GM19023 (cell line): ENCODE results near the gene RNF187.
A peak's percentile ranks its signal among the peaks of the same experiment; 100 is the strongest.

ENCODE experiments used
- ATAC-seq: cut with Tn5 transposase; IDR thresholded peaks from one replicate; pipeline ENCODE4 v1.9.1; 2021; ENCODE audit warnings: mild to moderate bottlenecking, moderate library complexity; ENCODE audit not compliant: unreplicated experiment

The RNF187 gene

DNA sequence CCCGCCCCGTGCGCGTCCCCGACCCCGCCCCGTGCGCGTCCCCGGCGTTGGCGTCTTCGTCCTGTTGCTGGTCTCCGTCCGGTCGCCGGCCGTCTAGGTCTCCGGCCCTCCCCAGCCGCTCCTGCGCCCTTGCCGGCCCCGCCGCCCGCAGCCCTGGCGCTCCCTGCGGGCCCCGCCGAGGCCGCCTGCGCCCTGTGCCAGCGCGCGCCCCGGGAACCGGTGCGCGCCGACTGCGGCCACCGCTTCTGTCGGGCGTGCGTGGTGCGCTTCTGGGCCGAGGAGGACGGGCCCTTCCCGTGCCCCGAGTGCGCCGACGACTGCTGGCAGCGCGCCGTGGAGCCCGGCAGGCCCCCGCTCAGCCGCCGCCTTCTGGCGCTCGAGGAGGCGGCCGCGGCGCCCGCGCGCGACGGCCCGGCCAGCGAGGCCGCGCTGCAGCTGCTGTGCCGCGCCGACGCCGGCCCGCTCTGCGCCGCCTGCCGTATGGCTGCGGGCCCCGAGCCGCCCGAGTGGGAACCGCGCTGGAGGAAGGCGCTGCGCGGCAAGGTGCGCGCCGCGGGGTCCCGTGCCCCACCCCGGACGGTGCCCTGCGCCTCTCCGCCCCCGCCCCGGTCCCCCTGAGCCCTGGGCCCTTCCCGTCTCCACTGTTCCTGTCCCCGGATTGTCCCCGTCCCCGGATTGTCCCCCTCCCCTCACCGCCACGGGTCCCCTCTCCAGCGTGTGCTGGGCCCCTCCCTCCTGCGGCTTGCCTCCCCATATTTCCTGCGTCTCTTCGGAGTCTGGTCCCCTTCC lies at the start of gene RNF187:
Gene RNF187, plus strand, starts transcription at position 47 of the 789 bp plus-strand sequence.
- peak; percentile 71 for ATAC-seq

DNA sequence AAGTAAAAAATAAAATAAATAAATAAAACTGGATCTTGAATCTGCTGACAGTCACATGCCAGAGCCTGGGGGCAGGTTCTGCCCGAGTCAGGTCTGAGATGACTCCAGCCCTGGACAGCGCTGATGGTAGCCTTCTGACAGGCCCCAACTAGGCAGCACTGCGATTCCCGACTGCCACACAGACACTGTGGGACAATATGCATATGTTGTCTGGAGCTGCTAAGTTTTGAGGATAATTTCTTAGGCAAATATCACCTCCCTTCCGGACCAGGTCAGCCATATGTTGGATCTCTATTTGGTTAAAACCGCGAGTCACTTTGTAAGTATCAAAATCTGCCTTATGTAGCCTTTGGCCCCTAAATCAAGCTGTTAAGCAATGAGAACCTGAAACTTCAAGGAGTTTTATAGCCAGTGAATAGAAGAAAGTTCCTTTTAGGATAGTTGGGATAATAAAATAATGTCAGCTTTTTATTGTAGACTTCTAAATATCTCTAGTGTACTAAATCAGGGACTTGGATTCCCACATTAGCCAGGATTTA lies 49.7 kb upstream of the RNF187 start:
- ATAC-seq, result no peak

DNA sequence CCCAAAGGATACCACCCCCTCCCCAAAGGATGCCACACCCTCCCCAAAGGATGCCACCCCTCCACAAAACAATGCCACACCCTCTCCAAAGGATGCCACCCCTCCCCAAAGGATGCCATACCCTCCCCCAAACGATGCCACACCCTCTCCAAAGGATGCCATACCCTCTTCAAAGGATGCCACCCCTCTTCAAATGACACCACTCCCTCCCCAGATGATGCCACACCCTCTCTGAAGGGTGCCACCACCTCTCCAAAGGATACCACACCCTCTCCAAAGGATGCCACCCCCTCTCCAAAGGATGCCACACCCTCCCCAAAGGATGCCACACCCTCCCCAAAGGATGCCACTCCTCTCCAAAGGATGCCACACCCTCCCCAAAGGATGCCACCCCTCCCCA lies 48.9 kb upstream of the RNF187 start:
- no peak for ATAC-seq

DNA sequence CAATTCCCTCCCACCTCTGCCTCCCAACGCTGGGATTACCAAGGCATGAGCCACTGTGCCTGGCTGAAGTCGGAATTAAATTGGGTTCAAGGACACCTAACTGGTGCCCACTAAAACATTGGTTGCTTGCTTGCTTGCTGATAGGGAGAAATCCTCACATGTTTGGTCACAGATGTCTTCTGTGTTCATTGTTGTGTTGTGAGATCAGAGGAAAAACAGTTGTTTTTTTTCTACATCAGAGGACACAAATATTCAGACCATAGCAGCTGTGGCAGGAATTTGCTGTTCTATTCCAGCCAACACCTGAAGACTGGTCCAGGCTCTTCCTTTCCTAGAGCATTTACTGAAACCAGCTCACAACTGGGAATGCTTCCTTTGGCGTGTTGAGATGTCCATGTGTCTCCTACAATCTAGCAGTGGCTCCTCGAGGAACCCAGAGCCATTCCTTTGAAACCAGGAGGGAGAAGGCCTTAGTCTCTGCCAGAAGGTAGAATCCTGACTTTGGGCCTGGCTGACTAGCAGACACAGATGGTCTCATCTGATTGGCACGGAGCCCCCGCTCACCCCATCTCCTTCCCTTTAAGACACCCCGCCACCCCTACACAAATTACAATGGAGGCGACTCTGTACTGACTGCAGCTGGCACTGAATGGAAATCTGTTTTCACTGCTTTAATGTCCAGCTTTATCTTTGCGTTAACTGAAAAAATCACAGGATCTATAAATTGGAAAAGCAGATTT lies 46.3 kb upstream of the RNF187 start:
- no peak for ATAC-seq

DNA sequence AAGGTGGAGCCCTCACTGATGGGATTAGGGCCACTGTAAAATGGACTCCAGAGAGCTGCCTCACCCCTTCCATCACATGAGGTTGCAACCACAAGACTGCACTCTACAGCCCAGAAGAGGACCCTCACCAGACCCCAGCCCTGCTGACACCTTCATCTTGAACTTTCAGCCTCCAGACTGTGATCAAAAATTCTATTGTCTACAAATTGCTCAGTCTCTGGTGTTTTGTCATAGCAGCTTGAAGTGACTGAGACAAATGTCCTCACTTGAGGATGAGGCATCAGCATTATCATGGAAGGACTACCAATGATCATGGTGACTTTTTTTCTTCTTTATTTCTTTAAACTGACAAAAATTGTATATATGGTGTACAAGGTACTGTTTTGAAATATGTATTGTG lies 43.8 kb upstream of the RNF187 start:
- ATAC-seq, result no peak

DNA sequence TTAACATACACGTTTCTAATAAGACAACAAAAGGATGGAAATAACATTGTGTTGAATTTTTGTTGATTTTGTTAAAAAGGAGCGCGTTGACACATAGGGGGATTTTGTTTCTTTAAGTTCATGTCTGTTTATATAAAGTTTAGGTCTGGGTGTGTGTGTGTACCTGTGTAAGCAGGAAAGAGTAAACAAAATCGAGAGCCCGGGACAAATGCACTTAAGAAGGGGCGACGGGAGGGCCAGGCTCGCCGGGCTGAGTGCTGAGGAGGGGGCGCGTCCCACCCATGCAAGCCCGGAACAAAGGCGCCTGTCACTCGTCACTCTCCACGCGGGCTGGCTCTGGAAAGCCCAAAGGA lies 41.7 kb upstream of the RNF187 start:
- ATAC-seq, result no peak

DNA sequence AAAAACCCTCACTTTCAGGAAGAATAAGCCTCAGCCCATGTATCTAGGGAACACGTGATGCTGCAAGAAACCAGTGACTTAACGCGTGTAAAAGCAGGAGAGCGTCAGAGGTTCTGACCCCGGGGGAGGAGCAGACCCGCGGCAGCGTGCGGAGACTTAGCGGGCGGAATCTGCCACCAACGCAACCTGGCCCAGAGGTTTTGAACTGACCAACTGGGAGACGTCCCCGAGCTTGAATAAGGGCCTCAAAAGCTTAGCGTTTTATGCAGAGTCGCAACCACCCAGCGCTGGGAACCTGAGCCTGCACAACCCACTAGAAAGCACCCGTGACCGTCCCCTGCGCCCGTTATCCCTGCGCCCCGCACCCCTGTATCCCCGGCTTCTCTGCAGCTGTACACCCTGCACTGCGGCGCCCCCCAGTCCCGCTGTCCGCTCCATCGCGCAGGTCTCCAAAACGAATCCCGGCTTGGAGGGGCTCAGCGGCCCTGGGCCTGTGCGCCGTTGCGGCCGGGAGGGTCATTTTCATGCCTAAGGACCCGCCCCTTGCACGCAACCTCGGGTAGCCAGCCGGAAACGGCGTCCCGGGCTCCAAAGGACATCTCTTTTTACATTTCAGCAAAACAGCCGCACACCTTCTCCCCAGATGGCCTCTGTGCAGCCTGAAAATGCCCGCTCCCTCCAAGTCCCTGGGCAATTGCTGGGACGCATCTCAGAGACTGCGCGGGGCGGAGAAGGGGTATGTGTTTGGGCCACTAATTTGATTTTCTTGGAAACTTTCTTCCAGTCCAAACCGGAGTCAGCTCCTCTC lies 41.1 kb upstream of the RNF187 start:
- ATAC-seq, result peak; percentile 64

DNA sequence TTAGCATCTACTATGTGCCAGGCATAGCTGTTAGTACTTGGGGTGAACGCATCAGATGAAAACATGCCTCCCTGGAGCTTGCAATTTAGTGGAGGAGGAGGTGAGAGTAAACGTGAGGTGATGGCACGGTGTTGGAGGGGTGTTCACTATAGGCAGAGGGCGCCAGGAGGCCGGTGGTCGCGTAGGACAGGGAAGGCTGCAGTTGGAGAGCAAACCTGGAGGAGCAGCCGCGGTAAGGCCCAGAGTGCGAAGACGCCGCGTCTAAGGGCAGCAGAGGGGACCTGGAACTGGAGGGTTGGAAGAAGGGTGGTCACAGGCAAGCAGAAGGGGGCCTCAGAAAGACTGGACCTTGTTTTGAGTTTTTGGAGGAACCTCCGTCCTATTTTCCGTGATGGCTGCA lies 40.3 kb upstream of the RNF187 start:
- ATAC-seq, result no peak

DNA sequence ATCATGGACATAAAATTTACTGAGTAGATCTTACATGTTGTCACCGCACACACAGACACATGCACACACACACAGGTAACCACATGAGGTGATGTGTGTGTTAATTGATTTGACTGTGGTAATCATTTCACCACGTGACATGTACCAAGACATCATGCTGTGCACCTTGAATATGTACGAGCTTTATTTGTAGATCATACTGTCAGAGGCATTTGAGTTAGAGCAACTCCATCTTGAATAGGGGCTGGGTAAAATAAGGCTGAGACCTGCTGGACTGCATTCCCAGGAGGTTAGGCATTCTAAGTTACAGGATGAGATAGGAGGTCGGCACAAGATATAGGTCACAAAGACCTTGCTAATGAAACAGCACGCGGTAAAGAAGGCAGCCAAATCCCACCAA lies 38.8 kb upstream of the RNF187 start:
- no peak for ATAC-seq

DNA sequence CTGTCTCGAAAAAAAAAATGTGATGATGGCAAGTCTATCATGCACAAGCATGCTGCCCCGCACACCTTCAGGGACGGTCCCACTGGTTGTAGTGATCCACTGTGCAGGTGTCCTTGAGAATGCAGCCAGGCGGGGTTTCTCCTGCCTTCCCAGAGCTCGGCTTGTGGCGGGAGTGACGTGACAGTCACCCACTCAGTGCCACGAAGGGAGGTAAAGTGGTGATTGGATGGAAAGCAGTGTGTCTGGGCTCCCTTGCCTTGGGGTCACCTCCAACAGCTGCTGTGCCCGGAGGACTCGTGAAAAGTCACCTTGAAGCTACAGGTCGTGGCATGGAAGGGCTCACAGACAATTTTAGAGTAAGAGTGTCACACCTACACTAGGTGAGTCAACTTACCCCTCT lies 37.0 kb upstream of the RNF187 start:
- no peak for ATAC-seq

DNA sequence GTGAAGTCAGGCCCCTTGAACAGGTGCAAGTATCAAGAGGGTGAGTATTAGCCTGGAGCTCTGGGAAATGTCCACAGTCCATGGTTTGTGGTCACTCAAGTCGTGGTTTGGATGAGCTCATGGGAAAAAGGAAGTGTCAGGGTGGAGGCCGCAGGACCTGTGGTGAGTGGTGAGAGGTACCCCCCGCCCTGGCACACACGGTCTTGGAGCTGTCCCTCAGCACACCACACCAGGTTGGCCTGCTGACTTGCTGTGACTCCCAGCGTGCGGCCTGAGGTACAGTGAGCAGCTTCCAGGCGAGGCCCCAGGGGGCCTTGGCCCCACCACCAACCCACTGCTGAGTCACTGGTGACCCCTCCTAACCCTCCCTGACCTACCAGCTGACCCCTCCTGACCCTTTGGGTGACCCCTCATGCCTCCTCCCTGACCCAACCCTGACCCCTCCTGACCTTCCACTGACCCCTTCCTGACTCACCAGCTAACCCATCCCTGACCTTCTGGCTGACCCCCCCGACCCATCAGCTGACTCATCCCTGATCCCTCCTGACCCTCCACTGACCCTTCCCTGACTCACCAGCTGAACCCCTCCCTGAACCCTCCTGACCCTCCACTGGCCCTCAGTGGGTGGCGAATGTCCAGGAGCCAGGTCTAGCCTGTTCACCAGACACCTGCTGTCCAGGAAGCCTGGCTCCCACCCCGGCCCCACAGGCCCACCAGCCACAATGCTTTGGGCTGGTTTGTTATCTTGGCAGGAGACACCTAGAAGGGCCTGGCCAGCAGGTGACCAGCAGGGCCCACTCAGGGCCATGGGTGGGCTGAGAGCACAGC lies 34.8 kb upstream of the RNF187 start:
- ATAC-seq, result no peak

DNA sequence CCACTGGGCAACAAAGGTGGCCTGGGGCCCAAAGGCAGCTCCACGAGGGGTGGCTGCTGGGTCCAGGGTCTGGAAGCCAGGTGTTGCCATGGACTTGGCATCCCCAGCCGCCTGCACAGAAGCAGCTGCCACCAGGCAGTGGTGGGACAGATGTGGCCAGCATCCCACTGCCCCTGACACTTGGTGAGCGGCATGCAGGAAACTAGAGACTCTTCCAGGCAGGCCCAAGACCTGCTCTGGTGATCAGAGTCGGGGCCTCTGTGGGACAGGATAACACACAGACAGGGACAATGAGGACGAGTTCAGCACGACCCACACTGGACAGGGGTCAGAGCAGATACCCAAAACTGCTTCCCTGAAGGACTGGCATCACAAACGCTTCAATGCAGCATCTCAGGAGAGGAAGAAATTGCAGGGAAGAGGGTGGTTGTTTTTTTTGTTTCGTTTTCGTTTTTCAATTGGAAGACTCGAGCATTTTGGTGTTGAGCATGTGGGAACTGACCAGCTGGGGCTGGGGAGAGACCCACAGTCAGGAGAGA lies 34.1 kb upstream of the RNF187 start:
- no peak for ATAC-seq

DNA sequence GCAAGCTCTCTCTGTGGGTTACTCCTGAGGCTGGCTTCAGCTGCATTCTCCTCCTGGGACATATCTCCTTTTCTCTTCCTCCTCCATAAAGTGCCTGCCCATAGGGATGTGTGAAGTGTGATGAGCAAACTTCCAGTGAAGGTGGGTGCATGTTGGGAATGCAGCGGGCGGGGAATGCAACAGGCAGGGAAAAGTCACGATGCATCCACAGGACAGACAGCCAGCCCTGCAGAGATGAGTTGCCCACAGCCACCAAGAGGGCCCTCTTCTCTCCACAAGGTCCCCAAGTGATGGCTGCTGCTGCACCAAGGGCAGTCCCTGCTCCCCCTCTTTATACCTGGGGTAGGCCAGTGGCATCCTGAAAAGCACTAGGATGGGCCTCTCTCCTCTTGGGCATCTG lies 33.6 kb upstream of the RNF187 start:
- no peak for ATAC-seq

DNA sequence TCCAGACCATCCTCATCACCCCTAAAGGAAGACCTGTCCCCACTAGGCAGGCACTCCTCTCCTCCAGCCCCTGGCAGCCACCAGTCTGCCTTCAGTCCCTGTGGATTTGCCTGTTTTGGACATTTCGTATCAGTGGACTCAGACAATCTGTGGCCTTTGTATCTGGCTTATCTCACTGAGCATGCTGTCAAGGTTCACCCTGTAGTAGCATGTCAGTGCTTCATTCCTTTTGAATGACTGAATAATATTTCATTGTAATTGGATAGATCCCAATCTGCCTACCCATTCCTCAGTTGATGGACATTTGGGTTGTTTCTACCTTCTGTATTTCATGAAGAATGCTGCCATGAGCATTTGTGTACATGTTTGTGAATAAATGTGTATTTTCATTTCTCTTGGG lies 32.9 kb upstream of the RNF187 start:
- ATAC-seq, result no peak

DNA sequence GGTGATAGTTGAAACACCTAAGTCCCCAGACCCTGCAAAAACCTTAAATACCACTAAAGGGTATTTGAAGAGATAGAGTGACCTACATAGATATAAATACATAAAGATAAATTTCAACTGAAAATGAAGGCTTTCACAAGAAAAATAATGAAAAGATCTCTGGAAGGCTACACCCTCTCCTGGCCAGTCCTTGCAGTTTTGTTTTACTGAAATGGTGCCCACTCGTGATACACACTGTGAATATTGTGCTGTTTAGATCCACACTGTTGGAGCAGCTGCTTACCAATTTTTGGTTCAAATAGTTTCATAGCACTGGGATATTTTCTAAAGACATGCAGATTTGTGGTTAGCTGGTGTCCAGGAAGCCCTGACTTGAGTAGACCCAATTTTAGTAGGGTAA lies 31.5 kb upstream of the RNF187 start:
- no peak for ATAC-seq

DNA sequence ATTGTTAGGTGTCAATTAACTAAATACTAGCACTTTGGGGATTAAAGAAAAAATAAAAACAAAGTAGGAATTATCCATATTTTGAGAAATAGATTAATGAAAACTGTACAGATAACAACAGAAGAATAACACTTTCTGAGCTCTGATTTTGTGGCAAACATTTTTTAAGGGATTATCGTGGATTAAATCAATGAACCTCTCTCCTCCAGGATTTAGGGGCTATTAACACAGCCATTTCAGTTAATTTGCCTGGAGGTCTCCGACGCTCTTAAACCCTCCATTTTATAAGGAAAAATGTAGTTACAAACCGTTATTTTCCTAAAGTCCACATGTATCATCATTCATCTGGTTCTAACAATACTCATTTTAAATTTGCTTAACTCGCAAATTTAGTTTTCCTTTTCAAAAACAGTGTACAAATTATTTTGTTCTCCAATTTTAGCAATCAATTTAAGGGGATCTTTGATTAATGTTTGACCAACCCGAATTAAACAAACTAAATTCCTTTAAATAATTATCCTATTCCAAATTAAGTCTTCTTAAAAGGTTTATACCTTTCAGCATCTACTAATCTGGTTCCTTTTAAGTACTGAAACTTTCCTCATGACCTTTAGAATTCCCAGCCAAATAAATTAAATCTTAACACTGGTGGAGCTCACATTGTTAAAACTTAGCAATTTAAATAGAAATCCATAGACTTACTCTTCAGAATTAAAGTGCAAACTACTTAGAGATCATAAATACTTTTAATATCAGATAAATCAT lies 30.7 kb upstream of the RNF187 start:
- ATAC-seq, result no peak

DNA sequence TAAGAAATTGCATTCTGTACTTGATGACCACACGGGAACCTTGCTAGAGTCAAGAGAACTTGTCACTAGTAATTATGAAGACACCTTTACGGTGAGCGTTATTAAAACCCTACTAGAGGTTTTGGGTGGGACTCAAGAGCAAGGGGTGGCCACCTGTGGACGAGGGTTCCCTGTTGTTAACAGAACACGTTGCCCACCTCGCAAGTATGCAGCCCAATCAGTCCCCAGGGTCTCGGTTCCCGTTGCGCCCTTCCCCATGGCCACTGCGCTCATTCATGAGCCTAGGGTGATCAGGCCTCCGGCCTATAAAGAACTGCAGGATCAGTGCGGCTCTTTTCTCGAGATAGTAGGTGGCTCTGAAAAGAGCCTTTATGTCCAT lies 30.2 kb upstream of the RNF187 start:
- ATAC-seq, result peak; percentile 4

DNA sequence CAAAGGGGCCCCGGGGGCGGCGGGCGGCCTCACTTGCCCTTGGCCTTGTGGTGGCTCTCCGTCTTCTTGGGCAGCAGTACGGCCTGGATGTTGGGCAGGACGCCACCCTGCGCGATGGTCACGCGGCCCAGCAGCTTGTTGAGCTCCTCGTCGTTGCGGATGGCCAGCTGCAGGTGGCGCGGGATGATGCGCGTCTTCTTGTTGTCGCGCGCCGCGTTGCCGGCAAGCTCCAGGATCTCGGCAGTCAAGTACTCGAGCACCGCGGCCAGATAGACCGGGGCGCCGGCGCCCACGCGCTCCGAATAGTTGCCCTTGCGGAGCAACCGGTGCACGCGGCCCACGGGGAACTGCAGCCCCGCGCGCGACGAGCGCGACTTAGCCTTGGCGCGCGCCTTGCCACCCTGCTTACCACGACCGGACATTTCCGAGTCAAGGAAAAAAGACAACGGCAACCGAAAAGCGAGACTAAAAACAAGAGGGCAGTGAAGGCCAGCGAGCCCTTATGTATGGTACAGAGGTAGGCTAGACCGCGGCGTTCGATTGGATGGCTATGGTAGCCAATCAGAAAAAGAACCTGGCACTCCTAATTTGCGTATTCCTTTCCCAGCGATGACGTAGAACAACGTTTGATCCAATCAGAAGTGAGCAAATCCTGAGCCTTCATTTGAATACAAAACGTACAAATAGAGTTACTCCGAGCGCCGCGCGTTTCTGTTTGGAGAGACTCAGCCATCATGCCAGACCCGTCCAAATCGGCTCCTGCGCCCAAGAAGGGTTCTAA lies 29.6 kb upstream of the RNF187 start:
- peak; percentile 92 for ATAC-seq
